Transverse colon (tissue), 4 donors: Measurements from ENCODE around the gene ZNF512B. TPM values are rescaled to one million over a fixed set of nuclear protein-coding genes. Genes with fewer than 3 reads are reported as not detected.
A peak's percentile ranks its signal among the peaks of the same experiment; 100 is the strongest.

Source experiments
- DNase-seq: peaks from one replicate; pipeline ENCODE4 v3.0.0-alpha.2; 2019
- H3K27ac ChIP-seq, 4 donors: fragments of 200-600 bp; sonication (generic); 2 replicates each; pipeline ENCODE4 v1.5.1; 2016 to 2018; ENCODE audit warnings: inconsistent platforms in 4 of 4
- H3K27me3 ChIP-seq: fragments of 200-600 bp; sonication (generic); 2 replicates; pipeline ENCODE4 v1.5.1; 2017; ENCODE audit warnings: inconsistent platforms
- H3K36me3 ChIP-seq, 4 donors: fragments of 200-600 bp; sonication (generic); 2 replicates each; pipeline ENCODE4 v1.5.1; 2017 to 2019; ENCODE audit warnings: inconsistent platforms in 4 of 4
- H3K4me1 ChIP-seq, 4 donors: fragments of 200-600 bp; sonication (generic); 2 replicates each; pipeline ENCODE4 v1.5.1; 2017 to 2020; ENCODE audit warnings: inconsistent platforms in 4 of 4
- H3K4me3 ChIP-seq, 4 donors: fragments of 200-600 bp; sonication (generic); 1 replicate in 1 of 4; 2 replicates in 3 of 4; pipeline versions ENCODE4 v1.5.1 to v1.6.1; 2017 to 2019; ENCODE audit warnings: inconsistent platforms in 4 of 4
- H3K9me3 ChIP-seq, 2 donors: fragments of 200-600 bp; sonication (generic); 2 replicates each; pipeline ENCODE4 v1.5.1; 2017 to 2019; ENCODE audit warnings: inconsistent platforms in 2 of 2
- CTCF ChIP-seq, 5 experiments: fragments of 200-600 bp in 3 of 5; fragments of 450-650 bp in 2 of 5; sonication (generic) in 3 of 5; IDR thresholded peaks; 1 replicate in 2 of 5; 2 replicates in 3 of 5; pipeline ENCODE4 v1.5.1; 2016 to 2017; ENCODE audit warnings: antibody characterized with exemption in 5 of 5, inconsistent platforms in 3 of 5, mild to moderate bottlenecking in 2 of 5, moderate library complexity in 1 of 5
- EP300 ChIP-seq: sonication (generic); formaldehyde crosslinking; IDR thresholded peaks from one replicate; pipeline ENCODE4 v1.6.1; 2017; ENCODE audit warnings: antibody characterized with exemption, low read depth
- POLR2A ChIP-seq: fragments of 450-650 bp; IDR thresholded peaks from one replicate; pipeline ENCODE4 v1.6.1; 2016; ENCODE audit warnings: antibody characterized with exemption, mild to moderate bottlenecking, moderate library complexity
- POLR2AphosphoS5 ChIP-seq, 3 donors: sonication (generic); formaldehyde crosslinking; IDR thresholded peaks; one replicate each; pipeline ENCODE4 v1.6.1; 2016; ENCODE audit warnings: antibody characterized with exemption in 3 of 3
- WGBS, 2 donors: methylation state at CpG; one replicate each; pipeline ENCODE4 v1.1.5; 2018; ENCODE audit warnings: low coverage in 1 of 2; 5-methylcytosine and 5-hydroxymethylcytosine counted together
- in situ Hi-C, 4 donors: fragments of 200-750 bp; cut with MboI; loops; one replicate each; pipeline versions ENCODE4 v1.15.0 to v1.15.1; 2017; ENCODE audit warnings: low sequenced_read_pairs in 3 of 4, low pct_ligation_motif_present in 1 of 4, low pct_unique_long_range_greater_than_20kb in 1 of 4
- intact Hi-C: fragments of 100-400 bp; cut with DNase I; formaldehyde crosslinking; loops from one replicate; pipeline ENCODE4 v1.15.1; 2023; ENCODE audit warnings: low total_unique reads
- total RNA-seq, 4 donors: library from RNA; depleted of rRNA; stranded (reverse); fragments of >200 nt; gene quantifications; one replicate each; pipeline ENCODE4 v1.1.0, GENCODE V29; 2016

The ZNF512B gene
- total RNA-seq, 4 donors from 2014 or later: 1.8 to 5.2 (median 2.1) TPM

- H3K27ac ChIP-seq: peak overlapping the region; percentile 82 to 93 (median 84)
- no peak overlapping the region for H3K4me3 ChIP-seq
- no peaks in the 10 kb centered on the region for H3K27me3 ChIP-seq
- no peak for DNase-seq
- peaks cover 64 to 73% (median 70%) of the 10 kb centered on the region in 4 donors for H3K4me1 ChIP-seq
- intact Hi-C loops: no loop called here
- TF ChIP-seq POLR2AphosphoS5 (IDR thresholded peaks at IDR 0.05) (no peak), POLR2A (no peak), EP300 (no peak), CTCF (IDR thresholded peaks at IDR 0.05) (no peak)
- WGBS, 2 donors: 78% methylated on average over 19 of the region's 20 CpGs; no CpG with 5 or more reads in 1 of the 2 donors
- peaks cover 0 to 4% (median 0%) of the 10 kb centered on the region in 4 donors for H3K36me3 ChIP-seq
- in situ Hi-C loops: no loop called here
- H3K9me3 ChIP-seq: no peaks in the 10 kb centered on the region
Measured at GRCh38 chr20:63950701-63951397, 18.9 kb downstream of the ZNF512B start.

GRCh38 chr20:63947638-63948456 is 21.9 kb downstream of the ZNF512B start:
- Histone ChIP-seq H3K4me3 (no peak overlapping the region), H3K4me1 (peaks cover 46 to 51% (median 48%) of the 10 kb centered on the region in 4 donors), H3K27ac (peak overlapping the region; percentile 82 to 93 (median 84)), H3K27me3 (no peaks in the 10 kb centered on the region), H3K36me3 (peaks cover 0 to 21% (median 7%) of the 10 kb centered on the region in 4 donors), H3K9me3 (no peaks in the 10 kb centered on the region)
- WGBS, 2 donors: 27 to 44% methylated on average over 9 to 27 of the region's 27 CpGs
- in situ Hi-C loops: no loop called here
- TF ChIP-seq EP300 (no peak), POLR2AphosphoS5 (IDR thresholded peaks at IDR 0.05) (no peak), CTCF (IDR thresholded peaks at IDR 0.05) (no peak), POLR2A (no peak)
- intact Hi-C loops: no loop called here
- no peak for DNase-seq

GRCh38 chr20:63946986-63947637 is 22.6 kb downstream of the ZNF512B start:
- no peaks in the 10 kb centered on the region for H3K9me3 ChIP-seq
- peak overlapping the region in 2 of 4 donors; percentile 84 to 93 for H3K27ac ChIP-seq
- H3K4me3 ChIP-seq: no peak overlapping the region
- H3K27me3 ChIP-seq: no peaks in the 10 kb centered on the region
- TF ChIP-seq EP300: no peak
- TF ChIP-seq POLR2AphosphoS5 (IDR thresholded peaks at IDR 0.05): no peak
- TF ChIP-seq CTCF (IDR thresholded peaks at IDR 0.05): no peak
- no peak for TF ChIP-seq POLR2A
- DNase-seq: no peak
- in situ Hi-C loops: no loop called here
- peaks cover 0 to 21% (median 8%) of the 10 kb centered on the region in 4 donors for H3K36me3 ChIP-seq
- H3K4me1 ChIP-seq: peaks cover 39 to 47% (median 42%) of the 10 kb centered on the region in 4 donors
- intact Hi-C loops: no loop called here
- 67 to 85% methylated on average over 2 to 13 of the region's 15 CpGs for WGBS, 2 donors
